ENCODE data around the gene NFKBIE.

Gene NFKBIE

GRCh38 chr6:44271914-44272313 lies 6.6 kb upstream of the NFKBIE start:
- TF ChIP-seq, protein P1, sequence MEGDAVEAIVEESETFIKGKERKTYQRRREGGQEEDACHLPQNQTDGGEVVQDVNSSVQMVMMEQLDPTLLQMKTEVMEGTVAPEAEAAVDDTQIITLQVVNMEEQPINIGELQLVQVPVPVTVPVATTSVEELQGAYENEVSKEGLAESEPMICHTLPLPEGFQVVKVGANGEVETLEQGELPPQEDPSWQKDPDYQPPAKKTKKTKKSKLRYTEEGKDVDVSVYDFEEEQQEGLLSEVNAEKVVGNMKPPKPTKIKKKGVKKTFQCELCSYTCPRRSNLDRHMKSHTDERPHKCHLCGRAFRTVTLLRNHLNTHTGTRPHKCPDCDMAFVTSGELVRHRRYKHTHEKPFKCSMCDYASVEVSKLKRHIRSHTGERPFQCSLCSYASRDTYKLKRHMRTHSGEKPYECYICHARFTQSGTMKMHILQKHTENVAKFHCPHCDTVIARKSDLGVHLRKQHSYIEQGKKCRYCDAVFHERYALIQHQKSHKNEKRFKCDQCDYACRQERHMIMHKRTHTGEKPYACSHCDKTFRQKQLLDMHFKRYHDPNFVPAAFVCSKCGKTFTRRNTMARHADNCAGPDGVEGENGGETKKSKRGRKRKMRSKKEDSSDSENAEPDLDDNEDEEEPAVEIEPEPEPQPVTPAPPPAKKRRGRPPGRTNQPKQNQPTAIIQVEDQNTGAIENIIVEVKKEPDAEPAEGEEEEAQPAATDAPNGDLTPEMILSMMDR (IDR thresholded peaks at IDR 0.05; ENCODE audit: insufficient read depth, missing control alignments): no peak
- DNase-seq (ENCODE audit: insufficient read length, low spot score): no peak

DNA sequence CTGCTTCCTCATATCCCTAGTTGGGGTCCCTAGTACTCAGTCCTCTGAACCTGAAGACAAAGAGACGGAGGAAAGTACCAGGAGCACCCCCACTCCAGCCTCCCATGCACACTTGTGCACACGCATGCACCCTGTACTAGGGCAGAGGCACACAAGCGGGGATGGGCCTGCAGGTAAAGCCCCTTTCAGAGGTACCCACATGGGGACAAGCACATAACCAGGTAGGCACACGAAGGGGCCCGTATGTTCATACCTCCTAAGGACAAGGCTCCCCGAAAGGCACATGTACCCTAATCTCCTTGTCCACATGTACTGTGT lies 6.0 kb upstream of the NFKBIE start:
- FAIRE-seq (no peak), DNase-seq (ENCODE audit: insufficient read length, low spot score) (no peak)
- TF ChIP-seq, protein P1 (IDR thresholded peaks at IDR 0.05; ENCODE audit: insufficient read depth, missing control alignments): no peak

More at GRCh38 chr6:44271914-44272313, 6.6 kb upstream of the NFKBIE start:
- no peak for FAIRE-seq

DNA sequence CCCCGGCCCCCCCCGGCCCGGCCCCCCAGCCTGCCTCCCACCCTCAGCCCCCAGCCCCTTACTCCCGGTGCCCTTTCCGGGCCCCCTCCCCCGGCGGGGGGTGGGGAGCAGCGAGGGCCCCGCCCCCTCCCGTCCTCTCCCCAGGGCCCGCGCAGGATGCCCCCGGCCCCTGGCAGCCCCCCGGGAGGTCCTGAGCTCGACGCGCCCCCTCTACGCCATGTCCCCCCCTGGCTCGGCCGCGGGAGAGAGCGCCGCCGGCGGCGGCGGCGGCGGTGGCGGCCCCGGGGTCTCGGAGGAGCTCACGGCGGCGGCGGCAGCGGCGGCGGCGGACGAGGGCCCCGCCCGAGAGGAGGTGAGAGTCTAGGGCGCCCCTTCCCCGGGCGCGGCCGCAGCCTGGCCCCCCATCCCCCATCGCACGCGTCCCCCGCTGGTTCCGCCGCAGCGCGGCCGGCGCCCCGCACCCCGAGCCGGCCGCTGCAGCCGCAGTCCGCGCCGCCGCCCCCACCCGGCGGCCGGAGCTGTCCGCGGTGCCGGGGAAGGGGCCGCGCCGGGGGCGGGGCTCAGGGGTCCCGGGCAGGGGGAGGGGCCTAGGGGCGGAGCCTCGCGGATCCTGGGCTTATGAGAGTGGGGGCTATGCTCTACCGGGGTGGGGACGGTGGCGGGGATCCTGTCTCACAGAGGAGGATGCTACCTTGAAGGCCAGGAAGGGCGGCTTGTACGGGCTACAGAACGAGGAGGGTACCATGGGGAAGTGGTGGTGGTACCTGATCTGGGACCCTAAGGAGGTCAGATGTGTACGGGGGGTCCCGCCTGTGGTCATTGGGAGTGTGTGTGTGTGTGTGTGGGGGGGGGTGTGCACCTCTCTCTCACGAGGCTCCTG lies 5.4 kb upstream of the NFKBIE start:
- DNase-seq (ENCODE audit: insufficient read length, low spot score) (no peak), FAIRE-seq (no peak)
- TF ChIP-seq, protein P1 (IDR thresholded peaks at IDR 0.05; ENCODE audit: insufficient read depth, missing control alignments): no peak

GRCh38 chr6:44269921-44270525 lies 4.7 kb upstream of the NFKBIE start, which contains the start of gene TMEM151B:
Gene TMEM151B, plus strand, starts transcription at chr6:44270450. Its CDS starts 293 bp downstream, at chr6:44270743.
- TF ChIP-seq, protein P1 (IDR thresholded peaks at IDR 0.05; ENCODE audit: insufficient read depth, missing control alignments): no peak
- FAIRE-seq (no peak), DNase-seq (ENCODE audit: insufficient read length, low spot score) (no peak)

GRCh38 chr6:44269178-44269920 lies 4.0 kb upstream of the NFKBIE start:
- TF ChIP-seq, protein P1 (IDR thresholded peaks at IDR 0.05; ENCODE audit: insufficient read depth, missing control alignments): no peak
- no peak for FAIRE-seq
- DNase-seq (ENCODE audit: insufficient read length, low spot score): no peak

GRCh38 chr6:44268095-44268628 lies 2.8 kb upstream of the NFKBIE start:
- no peak for DNase-seq (ENCODE audit: insufficient read length, low spot score)
- FAIRE-seq: no peak
- TF ChIP-seq, protein P1 (IDR thresholded peaks at IDR 0.05; ENCODE audit: insufficient read depth, missing control alignments): peak; percentile 95
